HFFc6 (cell line): ENCODE data around the gene ZNF804A. TPM values are rescaled to one million over a fixed set of nuclear protein-coding genes. Genes with fewer than 3 reads are reported as not detected.

Experiments used
- DNase-seq: peaks from one replicate; pipeline ENCODE4 v3.0.0-alpha.2; 2018
- H3K27ac Mint-ChIP-seq: 2 replicates; pipeline ENCODE4 v1.8.0; 2020; ENCODE audit warnings: mild to moderate bottlenecking, mixed read lengths
- H3K27me3 Mint-ChIP-seq: 2 replicates; pipeline ENCODE4 v1.8.0; 2021; ENCODE audit warnings: mild to moderate bottlenecking, moderate library complexity, mixed read lengths; ENCODE audit not compliant: insufficient read depth
- H3K36me3 Mint-ChIP-seq: 2 replicates; pipeline ENCODE4 v1.8.0; 2021; ENCODE audit warnings: low read depth, mixed read lengths
- H3K4me1 Mint-ChIP-seq: 2 replicates; pipeline ENCODE4 v1.8.0; 2020; ENCODE audit warnings: low read depth, mixed read lengths
- H3K4me3 Mint-ChIP-seq: 2 replicates; pipeline ENCODE4 v1.8.0; 2020; ENCODE audit warnings: mild to moderate bottlenecking, moderate library complexity, mixed read lengths
- H3K9me3 Mint-ChIP-seq: 2 replicates; pipeline ENCODE4 v1.8.0; 2020; ENCODE audit warnings: mild to moderate bottlenecking, mixed read lengths
- CTCF ChIP-seq: fragments of 200-600 bp; sonication (generic); IDR thresholded peaks from 2 replicates; pipeline ENCODE4 v1.5.0; 2021; ENCODE audit warnings: antibody characterized with exemption, mild to moderate bottlenecking
- total RNA-seq, 6 experiments: library from RNA; stranded (reverse); fragmentation: NEBNext Ultra II Directional; extraction: Animal tissue kit (Norgen Biotek cat#: 25700); gene quantifications; 2 replicates in 1 of 6; 3 replicates in 5 of 6; pipeline ENCODE4 v1.2.3, GENCODE V29; 2021

The ZNF804A gene
- total RNA-seq, 6 experiments from 2014 or later, result 0.03 to 0.13 (median 0.05) TPM; not detected in 1

- H3K36me3 Mint-ChIP-seq, result no peaks in the 10 kb centered on the region
- TF ChIP-seq CTCF, result no peak
- H3K27me3 Mint-ChIP-seq, result no peaks in the 10 kb centered on the region
- no peak overlapping the region for H3K27ac Mint-ChIP-seq
- peaks cover 7% of the 10 kb centered on the region; the same call in 1 of the 2 replicates for H3K9me3 Mint-ChIP-seq
- DNase-seq, result no peak
- H3K4me1 Mint-ChIP-seq, result no peaks in the 10 kb centered on the region
- no peak overlapping the region for H3K4me3 Mint-ChIP-seq
Observed at GRCh38 chr2:184698476-184698875, 100.1 kb downstream of the ZNF804A start.

- Mint-ChIP-seq H3K27ac (no peak overlapping the region), H3K36me3 (no peaks in the 10 kb centered on the region), H3K4me1 (no peaks in the 10 kb centered on the region), H3K9me3 (peaks cover 41% of the 10 kb centered on the region), H3K4me3 (no peak overlapping the region), H3K27me3 (no peaks in the 10 kb centered on the region)
- no peak for DNase-seq
- TF ChIP-seq CTCF, result no peak
Observed at GRCh38 chr2:184721881-184722280, 123.6 kb downstream of the ZNF804A start.

DNA sequence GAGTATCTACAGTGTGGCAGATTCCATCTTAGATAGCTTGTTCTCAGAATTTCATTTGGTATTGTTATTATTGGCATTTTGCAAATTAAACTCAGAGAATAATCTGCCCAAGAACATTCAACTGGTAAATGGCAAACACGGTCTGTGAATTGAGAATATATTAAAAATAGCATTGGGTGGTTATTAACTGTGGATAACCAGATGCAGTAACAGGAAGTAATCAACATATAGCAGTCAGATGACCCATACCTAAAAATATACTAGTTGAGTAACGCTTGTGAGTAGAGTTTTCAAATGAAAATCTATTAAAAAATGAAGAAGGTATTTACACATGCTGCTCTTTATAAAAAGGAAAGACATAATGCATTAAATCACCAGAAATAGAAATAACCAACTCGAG, 129.5 kb downstream of the ZNF804A start:
- H3K27me3 Mint-ChIP-seq, result no peaks in the 10 kb centered on the region
- H3K9me3 Mint-ChIP-seq, result peaks cover 14% of the 10 kb centered on the region
- no peak for DNase-seq
- H3K4me3 Mint-ChIP-seq, result no peak overlapping the region
- no peak for TF ChIP-seq CTCF
- H3K36me3 Mint-ChIP-seq, result no peaks in the 10 kb centered on the region
- no peaks in the 10 kb centered on the region for H3K4me1 Mint-ChIP-seq
- no peak overlapping the region for H3K27ac Mint-ChIP-seq

DNA sequence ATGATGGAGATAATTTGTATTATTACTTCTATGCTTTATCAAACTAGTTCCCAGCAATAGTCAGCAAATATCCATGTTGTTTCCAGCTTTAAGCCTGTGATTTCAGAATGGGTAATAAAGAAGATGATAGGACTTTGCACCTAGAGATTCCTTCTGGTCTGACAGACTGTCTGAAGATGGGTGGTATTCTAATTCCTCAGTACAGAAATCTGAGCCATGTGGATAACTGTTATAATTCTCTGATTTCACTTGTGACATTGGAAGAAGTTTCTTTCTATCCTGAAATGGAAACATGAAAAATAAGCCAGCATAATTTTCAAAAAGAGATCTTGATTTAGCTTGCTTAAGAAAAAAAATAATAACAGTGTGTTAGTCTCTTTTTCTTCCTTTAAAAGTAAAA, 130.1 kb downstream of the ZNF804A start:
- TF ChIP-seq CTCF, result no peak
- H3K27ac Mint-ChIP-seq, result no peak overlapping the region
- H3K4me1 Mint-ChIP-seq, result no peaks in the 10 kb centered on the region
- H3K4me3 Mint-ChIP-seq, result no peak overlapping the region
- H3K27me3 Mint-ChIP-seq, result no peaks in the 10 kb centered on the region
- no peak for DNase-seq
- peaks cover 14% of the 10 kb centered on the region for H3K9me3 Mint-ChIP-seq
- H3K36me3 Mint-ChIP-seq, result no peaks in the 10 kb centered on the region

- no peaks in the 10 kb centered on the region for H3K27me3 Mint-ChIP-seq
- H3K4me3 Mint-ChIP-seq, result no peak overlapping the region
- TF ChIP-seq CTCF, result no peak
- H3K36me3 Mint-ChIP-seq, result no peaks in the 10 kb centered on the region
- DNase-seq, result no peak
- no peaks in the 10 kb centered on the region for H3K4me1 Mint-ChIP-seq
- H3K9me3 Mint-ChIP-seq, result peaks cover 14% of the 10 kb centered on the region
- H3K27ac Mint-ChIP-seq, result no peak overlapping the region
Observed at GRCh38 chr2:184729581-184729980, 131.3 kb downstream of the ZNF804A start.

DNA sequence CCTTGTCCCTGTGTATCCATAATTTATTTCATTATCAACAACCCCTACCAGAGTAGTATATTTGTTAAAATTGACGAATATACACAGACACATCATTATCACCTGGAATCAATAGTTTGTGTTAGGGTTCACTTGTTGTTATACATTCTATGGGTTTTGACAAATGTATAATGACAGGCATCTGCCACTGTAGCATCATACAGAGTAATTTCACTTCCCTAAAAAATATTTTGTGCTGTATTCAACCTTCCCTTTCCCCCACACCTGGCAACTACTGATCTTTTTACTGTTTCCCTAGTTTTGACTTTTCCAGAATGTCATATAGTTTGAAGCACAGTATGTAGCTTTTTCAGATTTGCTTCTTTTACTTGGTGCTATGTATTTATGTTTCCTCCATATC, 132.0 kb downstream of the ZNF804A start:
- Mint-ChIP-seq H3K27me3 (no peaks in the 10 kb centered on the region), H3K4me3 (no peak overlapping the region), H3K4me1 (no peaks in the 10 kb centered on the region), H3K27ac (no peak overlapping the region), H3K36me3 (no peaks in the 10 kb centered on the region), H3K9me3 (peaks cover 14% of the 10 kb centered on the region)
- TF ChIP-seq CTCF, result no peak
- DNase-seq, result no peak
